Right lobe of liver (tissue), 4 donors: ENCODE data around the gene TSPAN4.
A peak's percentile ranks its signal among the peaks of the same experiment; 100 is the strongest.

Experiments
- CTCF ChIP-seq, 4 donors: fragments of 200-600 bp in 3 of 4; fragments of 450-650 bp in 1 of 4; IDR thresholded peaks; one replicate each; pipeline versions ENCODE4 v1.5.1 to v1.8.0; 2016 to 2022; ENCODE audit warnings: antibody characterized with exemption in 4 of 4, mild to moderate bottlenecking in 2 of 4
- POLR2A ChIP-seq: fragments of 450-650 bp; IDR thresholded peaks from one replicate; pipeline ENCODE4 v1.6.1; 2017; ENCODE audit warnings: antibody characterized with exemption, mild to moderate bottlenecking
- donor health status: DM: no; HTN: no; CAD: no.
- donor health status: DM: no; HTN: no; CAD: no.
- donor health status: DM: no; HTN: yes; CAD: no.

- TF ChIP-seq CTCF (IDR thresholded peaks at IDR 0.05) (no peak), POLR2A (peak; percentile 32)
These were observed 12.8 kb upstream of the TSPAN4 start for GRCh38 chr11:829847-830294.
